Activated CD4-positive, alpha-beta T cell treated with anti-CD3 and anti-CD28 coated beads, Interleukin-2, amount 50 U/mL, for 24 hours (primary cell): Measurements from ENCODE around the gene LY9.

Experiments
- DNase-seq, 2 donors: peaks; one replicate each; pipeline ENCODE4 v3.0.0-alpha.2; 2020; ENCODE audit warnings: low read depth in 1 of 2, low spot score in 1 of 2

LY9 gene

GRCh38 chr1:160836561-160836960, 40.6 kb downstream of the LY9 start:
- DNase-seq, result no peak

- no peak for DNase-seq
These were observed 41.1 kb downstream of the LY9 start for GRCh38 chr1:160836981-160837557.

GRCh38 chr1:160837558-160838205, 41.7 kb downstream of the LY9 start:
- DNase-seq, result peak; percentile 42 to 62

- DNase-seq, result no peak
These were observed 42.9 kb downstream of the LY9 start for GRCh38 chr1:160838888-160839287.

GRCh38 chr1:160839746-160840145, 43.8 kb downstream of the LY9 start:
- DNase-seq, result no peak

- no peak for DNase-seq
These were observed 45.1 kb downstream of the LY9 start for GRCh38 chr1:160841079-160841478.

GRCh38 chr1:160844447-160845232, 48.7 kb downstream of the LY9 start:
- no peak for DNase-seq

- DNase-seq, result no peak
These were observed 50.3 kb downstream of the LY9 start for GRCh38 chr1:160846281-160846680.

- no peak for DNase-seq
These were observed 54.6 kb downstream of the LY9 start for GRCh38 chr1:160850541-160850940.

GRCh38 chr1:160850993-160851392, 55.0 kb downstream of the LY9 start:
- no peak for DNase-seq

- no peak for DNase-seq
These were observed 57.0 kb downstream of the LY9 start for GRCh38 chr1:160853014-160853413.

- DNase-seq, result no peak
These were observed 57.8 kb downstream of the LY9 start for GRCh38 chr1:160853754-160854153.

GRCh38 chr1:160855181-160855981, 59.4 kb downstream of the LY9 start:
- no peak for DNase-seq

- DNase-seq, result no peak
These were observed 62.1 kb downstream of the LY9 start for GRCh38 chr1:160858097-160858496.

- no peak for DNase-seq
These were observed 62.5 kb downstream of the LY9 start for GRCh38 chr1:160858507-160858906.

- DNase-seq, result no peak
These were observed 63.2 kb downstream of the LY9 start for GRCh38 chr1:160859166-160859565.

- no peak for DNase-seq
These were observed 65.0 kb downstream of the LY9 start for GRCh38 chr1:160860840-160861505.

GRCh38 chr1:160862203-160863060, 66.5 kb downstream of the LY9 start, which contains the start of gene CD244:
Gene CD244, minus strand, starts transcription at chr1:160862887. Its CDS starts 210 bp downstream, at chr1:160862677.
- DNase-seq, result peak in 1 of 2 donors; percentile 32

- no peak for DNase-seq
These were observed 67.2 kb downstream of the LY9 start for GRCh38 chr1:160863061-160863773.
